Stimulated activated CD8-positive, alpha-beta memory T cell treated with anti-CD3 and anti-CD28 coated beads, Interleukin-15, amount 100 ng/mL, for 1 hour (primary cell): Measurements from ENCODE around the gene FRY.

ENCODE experiments used
- DNase-seq: peaks from one replicate; pipeline ENCODE4 v3.0.0-alpha.2; 2020; ENCODE audit warnings: low read depth

FRY gene

GRCh38 chr13:32261567-32261966, 230.0 kb downstream of the FRY start:
- DNase-seq = no peak

GRCh38 chr13:32262165-32262564, 230.6 kb downstream of the FRY start:
- no peak for DNase-seq

GRCh38 chr13:32262619-32263018, 231.0 kb downstream of the FRY start:
- no peak for DNase-seq

GRCh38 chr13:32264407-32264806, 232.8 kb downstream of the FRY start:
- no peak for DNase-seq

- DNase-seq = no peak
Measured at GRCh38 chr13:32265726-32266125, 234.2 kb downstream of the FRY start.

GRCh38 chr13:32266130-32266529, 234.6 kb downstream of the FRY start:
- DNase-seq = no peak

GRCh38 chr13:32267836-32268439, 236.4 kb downstream of the FRY start:
- DNase-seq = peak; percentile 21

GRCh38 chr13:32272021-32272683, 240.6 kb downstream of the FRY start:
- DNase-seq = no peak

- no peak for DNase-seq
Measured at GRCh38 chr13:32277839-32278238, 246.3 kb downstream of the FRY start.

GRCh38 chr13:32278426-32278825, 246.9 kb downstream of the FRY start:
- no peak for DNase-seq

GRCh38 chr13:32281096-32281495, 249.5 kb downstream of the FRY start:
- DNase-seq = no peak

- no peak for DNase-seq
Measured at GRCh38 chr13:32282096-32282711, 250.6 kb downstream of the FRY start.

- no peak for DNase-seq
Measured at GRCh38 chr13:32284927-32285632, 253.5 kb downstream of the FRY start.

GRCh38 chr13:32285633-32285965, 254.0 kb downstream of the FRY start:
- DNase-seq = no peak

- DNase-seq = no peak
Measured at GRCh38 chr13:32297206-32297605, 265.6 kb downstream of the FRY start.

- DNase-seq = no peak
Measured at GRCh38 chr13:32298695-32299094, 267.1 kb downstream of the FRY start.

GRCh38 chr13:32299893-32300292, 268.3 kb downstream of the FRY start:
- DNase-seq = no peak

- no peak for DNase-seq
Measured at GRCh38 chr13:32300406-32300805, 268.8 kb downstream of the FRY start.

GRCh38 chr13:32300920-32301319, 269.3 kb downstream of the FRY start:
- no peak for DNase-seq

- DNase-seq = no peak
Measured at GRCh38 chr13:32302461-32302860, 270.9 kb downstream of the FRY start.

GRCh38 chr13:32305646-32306045, 274.1 kb downstream of the FRY start:
- DNase-seq = no peak

GRCh38 chr13:32309312-32310133, 277.9 kb downstream of the FRY start:
- no peak for DNase-seq
